GM19035 (cell line): ENCODE data around the gene HHIPL1.

Source experiments
- ATAC-seq: cut with Tn5 transposase; IDR thresholded peaks from one replicate; pipeline ENCODE4 v1.9.1; 2021; ENCODE audit not compliant: unreplicated experiment

Gene HHIPL1

DNA sequence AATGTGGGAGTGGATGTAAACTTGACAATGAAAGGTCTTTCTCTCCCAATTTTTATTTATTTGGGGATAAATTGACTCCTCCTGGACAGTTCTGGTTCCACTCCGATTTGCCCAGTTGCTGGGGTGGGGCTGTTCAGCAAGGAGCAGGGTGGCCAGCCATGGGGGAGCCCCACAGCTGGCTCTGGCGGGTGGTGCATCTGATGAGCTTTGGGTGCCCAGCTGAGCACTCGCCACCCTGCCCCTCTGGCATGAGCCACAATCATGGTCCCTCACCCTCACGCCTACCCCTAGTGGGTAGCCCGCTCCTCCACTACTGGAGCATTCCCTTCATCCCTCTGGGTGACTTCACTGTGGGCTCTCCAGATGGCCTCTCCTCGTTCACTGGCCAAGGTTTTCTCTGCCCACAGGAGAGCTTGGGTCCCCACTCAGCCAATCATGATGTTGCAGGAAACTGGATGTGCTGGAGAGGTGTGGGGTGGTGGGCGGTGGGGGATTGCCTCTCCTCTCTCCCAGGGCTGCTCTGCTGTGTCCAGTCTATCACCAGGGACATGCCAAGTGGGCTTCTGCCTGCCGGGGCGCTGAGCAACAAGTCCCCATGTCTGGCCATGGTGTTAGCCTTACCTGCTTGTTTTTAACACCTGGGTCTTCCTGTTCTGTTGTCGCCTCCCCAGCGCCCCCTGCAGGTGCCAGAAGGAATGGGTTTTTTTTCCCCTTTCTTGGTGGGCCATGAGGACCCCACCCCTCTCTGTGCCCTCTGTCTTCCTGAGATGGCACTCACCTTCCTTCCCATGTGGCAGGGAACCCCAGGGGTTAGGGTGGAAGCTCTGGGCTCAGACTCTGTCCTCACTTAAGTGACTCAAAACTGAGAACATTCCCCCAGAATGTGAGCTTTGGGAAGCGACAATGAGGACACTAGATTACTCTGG is 42.6 kb downstream of the HHIPL1 start:
- ATAC-seq, result no peak

DNA sequence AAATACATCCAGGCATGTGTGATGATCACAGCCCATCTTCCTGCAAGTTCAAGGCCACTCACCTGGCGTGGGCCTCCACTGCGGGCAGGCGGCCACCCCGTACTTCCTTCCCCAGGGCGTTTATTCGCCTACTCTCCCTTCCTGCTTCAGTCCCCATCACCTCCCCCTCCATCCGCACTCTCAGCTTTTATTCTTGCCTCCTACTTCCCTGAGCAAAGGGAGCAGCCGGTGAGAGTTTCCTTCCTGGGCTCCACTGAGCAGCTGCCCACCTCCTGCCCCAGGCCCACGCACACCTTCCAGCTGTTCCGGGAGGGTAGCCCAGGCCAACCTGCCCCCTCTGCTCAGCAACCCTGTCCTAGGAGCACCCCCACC is 43.3 kb downstream of the HHIPL1 start:
- no peak for ATAC-seq

DNA sequence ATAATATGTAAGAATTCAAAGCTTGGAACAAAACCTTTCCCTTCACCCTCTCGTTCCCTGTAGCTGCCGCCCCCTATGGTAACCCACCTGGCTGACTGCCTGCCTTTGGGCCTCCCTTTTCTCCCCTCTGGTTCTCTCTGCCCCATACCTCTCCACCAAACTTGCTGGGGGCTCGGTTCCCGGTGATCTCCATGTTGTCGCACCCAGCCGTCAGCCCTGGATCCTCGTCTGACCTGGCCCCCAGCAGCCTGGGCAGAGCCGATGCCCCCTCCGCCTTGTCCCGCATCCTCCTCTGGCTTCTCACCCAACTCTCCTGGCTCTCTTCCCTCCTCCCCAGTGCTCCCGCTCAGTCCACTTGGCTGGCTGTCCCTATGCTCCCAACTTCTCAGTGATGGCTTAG is 43.7 kb downstream of the HHIPL1 start:
- no peak for ATAC-seq

DNA sequence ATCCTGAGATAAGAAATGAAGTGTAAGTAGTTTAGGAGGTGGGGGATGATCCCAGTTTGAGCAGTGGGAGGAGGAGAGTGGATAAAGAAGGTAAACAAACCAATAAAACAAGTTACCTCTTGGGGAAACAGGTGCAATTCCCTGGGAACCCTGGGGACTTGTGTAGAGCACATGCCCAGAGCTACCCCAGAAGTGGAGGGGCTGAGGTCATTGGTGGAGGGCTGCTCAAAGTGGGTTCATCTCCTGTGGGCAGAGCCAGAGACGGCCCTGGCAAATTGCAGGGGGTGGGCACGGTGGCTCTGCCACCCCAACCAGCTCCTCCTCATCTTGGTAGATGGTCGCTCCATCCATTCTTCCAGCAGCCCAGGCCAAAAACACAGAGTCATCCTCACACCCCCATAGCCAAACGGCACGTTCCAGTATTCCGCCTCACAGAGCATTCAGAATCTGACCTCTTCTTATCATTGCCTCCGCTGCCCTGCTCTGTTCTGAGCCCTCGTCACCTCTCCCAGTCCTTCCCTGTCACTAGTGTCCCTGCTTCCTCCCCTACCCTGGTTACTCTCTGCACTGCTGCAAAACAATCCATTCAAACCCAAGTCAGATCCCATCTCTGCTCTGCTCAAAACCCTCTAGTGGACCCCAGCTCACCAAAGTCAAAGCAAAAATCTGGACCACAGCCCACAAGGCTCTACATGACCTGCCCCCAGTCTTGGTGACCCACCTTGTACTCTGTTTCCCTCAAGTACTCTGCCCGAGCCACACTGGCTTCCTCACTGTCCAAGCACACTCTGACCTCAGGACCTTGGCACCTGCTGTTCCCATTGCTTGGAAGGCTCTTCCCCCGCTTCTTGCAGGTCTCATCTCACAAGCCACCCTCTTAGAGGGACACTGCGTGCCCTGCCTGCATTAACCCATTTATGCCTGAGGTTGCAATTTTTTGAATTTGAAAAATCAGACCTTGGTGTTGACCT is 44.6 kb downstream of the HHIPL1 start:
- ATAC-seq, result no peak

DNA sequence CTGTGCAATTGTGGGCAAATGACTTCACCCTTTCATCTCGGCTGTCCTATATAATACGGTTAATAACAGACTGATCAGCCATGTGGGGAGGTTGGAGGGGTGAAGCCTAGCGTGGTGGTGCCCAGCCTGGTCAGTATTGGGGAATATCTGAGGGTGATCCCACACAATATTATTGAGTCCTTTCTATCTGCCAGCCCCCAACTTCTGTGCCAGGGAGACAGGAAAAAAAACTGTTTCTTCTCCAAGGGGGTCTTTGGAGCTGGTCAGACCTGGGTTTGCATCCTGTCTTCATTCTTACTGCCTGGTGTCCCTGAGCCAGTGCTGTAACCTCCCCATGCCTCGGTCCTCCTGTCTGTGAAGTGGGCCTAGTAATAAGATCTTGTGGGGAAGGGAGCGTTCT is 45.7 kb downstream of the HHIPL1 start:
- ATAC-seq, result no peak

DNA sequence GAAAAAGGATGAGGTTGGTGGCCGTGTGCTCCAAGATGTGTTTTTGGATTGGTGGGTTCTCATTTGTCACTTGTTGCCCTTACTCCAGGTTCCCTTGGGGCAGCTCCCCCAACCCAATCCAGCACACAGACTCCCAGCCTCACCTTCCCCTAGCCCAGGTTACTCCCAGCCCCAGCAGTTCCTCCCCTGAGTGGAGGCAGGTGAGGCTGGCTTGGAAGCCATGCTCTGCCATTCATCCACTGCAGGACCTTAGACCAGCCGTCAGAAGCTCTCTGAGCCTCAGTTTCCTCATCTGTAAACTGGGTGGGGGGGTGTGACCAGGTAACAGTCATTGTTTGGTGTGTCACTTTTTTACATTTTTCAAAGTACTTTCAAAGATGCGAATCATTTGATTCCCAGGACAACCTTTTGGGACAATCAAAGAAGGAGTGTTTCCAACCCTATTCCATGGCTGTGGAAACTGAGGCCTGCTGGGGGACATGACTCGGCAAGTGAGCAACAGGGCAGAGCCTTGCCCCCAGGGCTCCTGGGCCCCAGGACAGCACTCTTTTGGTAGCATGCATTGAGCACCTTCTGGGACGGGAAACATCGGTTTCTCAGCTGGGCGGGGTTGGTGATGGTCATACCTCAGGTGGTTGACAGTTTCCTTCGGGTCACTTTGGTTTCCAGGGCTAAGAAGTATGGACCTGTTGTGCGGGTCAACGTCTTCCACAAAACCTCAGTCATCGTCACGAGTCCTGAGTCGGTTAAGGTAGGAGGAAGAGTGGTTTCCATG is 46.4 kb downstream of the HHIPL1 start:
- ATAC-seq, result no peak

DNA sequence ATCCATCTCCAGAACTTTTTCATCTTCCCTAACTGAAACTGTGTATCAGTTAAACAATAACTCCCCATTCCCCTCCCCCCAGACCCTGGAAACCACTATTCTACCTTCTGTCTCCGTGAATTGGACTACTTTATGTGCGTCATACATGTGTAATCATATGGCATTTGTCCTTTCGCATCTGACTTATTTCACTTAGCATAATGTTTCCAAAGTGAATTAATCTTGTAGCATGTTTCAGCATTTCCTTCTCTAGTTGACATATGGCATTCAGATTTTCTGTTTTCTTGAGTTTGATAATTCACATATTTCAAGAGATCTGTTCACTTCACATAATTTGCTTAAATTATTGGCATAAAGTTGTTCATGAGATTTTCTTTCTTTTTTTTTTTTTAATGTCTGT is 49.0 kb downstream of the HHIPL1 start:
- ATAC-seq, result no peak

DNA sequence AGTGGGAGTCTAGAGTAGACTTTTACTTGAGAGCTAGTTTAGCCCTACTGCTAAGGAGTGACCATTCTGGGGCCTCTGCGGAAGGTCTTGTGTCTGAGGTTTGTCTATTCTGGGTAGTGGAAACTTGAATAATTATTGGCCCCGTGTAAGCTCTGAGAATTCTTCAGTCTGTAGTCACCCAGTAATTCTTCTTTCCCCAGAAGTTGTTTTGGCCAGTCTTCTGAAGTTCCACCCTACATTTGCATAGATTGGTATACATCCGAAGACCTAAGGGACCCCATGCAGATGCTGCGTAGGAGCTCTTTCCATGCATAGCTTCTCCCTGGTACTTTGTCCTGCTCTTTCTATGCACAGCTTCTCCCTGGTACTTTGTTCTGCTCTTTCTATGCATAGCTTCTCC is 52.0 kb downstream of the HHIPL1 start:
- no peak for ATAC-seq

DNA sequence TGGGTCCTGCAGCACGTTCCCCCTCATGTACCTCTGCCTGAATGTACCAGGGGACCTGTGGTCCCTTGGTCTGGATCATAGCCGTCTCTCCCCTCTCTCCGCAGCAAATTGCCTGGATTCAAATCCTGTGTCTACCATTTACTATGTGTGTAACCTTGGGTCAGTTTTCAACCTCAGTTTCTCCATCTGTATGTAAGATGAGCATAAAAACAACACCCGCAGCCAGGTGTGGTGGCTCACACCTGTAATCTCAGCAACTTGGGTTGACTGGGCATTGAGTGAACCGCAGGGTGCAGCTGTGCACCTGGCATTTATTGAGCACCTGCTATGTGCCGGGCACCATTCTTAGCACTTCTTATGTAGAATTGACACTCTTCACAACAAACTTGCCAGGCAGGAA is 53.3 kb downstream of the HHIPL1 start:
- ATAC-seq, result no peak

DNA sequence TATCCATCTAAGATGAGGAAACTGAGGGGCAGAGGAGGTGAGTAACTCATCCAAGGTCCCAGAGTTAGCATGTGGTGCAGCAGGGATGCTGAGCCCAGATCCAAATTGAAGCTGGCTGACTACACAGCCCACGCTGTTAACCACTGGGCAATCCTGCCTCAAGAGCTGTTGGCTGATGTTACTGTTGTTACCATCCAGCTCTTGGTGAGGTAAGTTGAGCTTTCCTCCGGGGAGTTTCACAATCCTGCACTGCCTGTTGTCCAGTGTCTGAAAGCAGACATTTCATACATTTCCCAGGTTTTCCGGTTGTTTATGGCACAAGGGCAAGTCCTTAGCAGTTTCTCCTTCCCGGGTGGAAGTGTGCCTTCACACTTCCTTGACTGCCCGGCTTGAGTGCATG is 53.7 kb downstream of the HHIPL1 start:
- ATAC-seq, result no peak

DNA sequence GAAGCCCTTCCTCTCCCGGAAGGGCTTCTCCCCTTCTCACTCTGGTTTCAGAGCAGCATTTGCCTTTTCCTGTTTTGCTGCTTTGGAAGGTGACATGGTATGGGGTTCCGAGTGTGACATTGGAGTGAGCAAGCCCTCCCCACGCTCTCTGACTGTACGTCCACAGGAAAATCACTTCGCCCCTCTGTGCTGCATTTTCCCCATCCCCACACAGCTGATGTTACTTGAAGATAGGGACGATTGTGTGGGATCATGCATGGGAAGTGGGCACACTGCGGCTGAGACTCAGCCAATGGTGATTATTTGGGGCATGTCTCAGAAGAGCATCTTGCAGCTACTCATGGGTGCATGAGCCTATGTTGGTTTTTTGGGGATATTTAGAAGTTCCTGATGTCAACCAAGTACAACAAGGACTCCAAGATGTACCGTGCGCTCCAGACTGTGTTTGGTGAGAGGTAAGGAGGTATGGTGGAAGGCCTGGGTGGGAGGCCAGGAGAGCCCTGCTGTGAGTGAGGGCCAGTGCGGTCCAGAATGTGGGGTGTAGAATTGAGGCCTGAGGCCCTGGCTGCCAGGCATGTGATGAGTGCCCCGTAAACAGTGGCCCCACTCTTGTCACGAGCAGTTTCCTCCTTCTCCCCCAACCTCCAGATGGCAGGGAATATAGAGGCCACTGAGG is 54.3 kb downstream of the HHIPL1 start:
- no peak for ATAC-seq

DNA sequence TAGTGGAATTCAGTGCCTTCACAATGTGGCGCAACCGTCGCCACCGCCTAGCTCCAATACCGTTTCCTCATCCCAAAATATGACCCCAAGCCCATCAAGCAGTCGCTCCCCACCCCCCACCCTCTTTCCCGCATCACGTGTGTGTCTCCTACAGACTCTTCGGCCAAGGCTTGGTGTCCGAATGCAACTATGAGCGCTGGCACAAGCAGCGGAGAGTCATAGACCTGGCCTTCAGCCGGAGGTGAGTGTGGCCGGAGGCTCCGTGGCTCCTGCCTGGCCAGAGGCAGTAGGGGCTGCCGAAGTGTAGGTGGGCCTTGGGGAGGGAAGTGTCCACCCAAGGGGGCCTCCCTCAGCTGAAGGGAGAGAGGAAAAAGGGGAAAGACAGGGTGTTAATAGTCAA is 54.9 kb downstream of the HHIPL1 start:
- ATAC-seq, result no peak

DNA sequence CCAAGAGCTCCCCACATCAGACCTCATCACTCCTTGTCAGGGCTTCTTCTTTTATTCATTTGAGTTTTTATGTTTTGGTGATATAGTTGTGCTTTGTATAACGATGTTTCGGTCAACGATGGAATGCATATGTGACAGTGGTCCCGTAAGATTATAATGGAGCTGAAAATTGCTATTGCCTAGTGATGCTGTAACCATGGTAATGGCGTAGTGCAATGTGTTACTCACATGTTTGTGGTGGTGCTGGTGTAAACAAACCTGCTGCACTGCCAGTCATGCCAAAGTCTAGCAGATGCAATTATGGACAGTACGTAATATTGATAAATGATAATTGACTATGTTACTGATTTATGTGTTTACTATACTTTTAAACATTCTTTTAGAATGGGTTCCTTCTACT is 55.5 kb downstream of the HHIPL1 start:
- no peak for ATAC-seq

DNA sequence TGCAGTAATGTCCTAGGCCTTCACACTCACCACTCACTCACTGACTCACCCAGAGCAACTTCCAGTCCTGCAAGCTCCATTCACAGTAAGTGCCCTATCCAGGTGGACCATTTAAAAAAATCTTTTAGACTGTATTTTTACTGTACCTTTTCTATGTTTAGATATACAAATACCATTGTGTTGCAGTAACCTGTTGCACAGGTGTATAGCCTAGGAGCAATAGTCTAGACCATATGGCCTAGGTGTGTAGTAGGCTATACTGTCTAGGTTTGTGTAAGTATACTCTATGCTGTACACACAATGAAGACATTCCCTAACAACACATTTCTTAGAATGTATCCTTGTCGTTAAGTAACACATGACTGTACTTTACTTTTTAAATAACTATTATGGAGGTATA is 56.3 kb downstream of the HHIPL1 start:
- no peak for ATAC-seq

DNA sequence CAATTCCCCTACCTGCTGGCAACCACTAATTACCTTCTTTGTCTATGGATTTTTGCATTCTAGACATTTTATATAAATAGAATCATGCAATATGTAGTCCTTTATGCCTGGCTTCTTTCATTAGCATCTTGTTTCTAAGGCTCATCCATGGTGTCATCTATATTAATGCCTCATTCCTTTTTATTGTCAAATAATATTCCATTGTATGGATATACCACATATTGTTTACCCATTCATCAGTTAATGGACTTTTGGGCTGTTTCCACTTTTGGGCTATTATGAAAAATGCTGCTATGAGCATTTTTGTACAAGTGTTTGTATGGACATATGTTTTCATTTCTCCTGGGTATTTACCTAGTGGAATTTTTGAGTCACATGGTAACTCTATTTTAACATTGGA is 57.2 kb downstream of the HHIPL1 start:
- no peak for ATAC-seq

DNA sequence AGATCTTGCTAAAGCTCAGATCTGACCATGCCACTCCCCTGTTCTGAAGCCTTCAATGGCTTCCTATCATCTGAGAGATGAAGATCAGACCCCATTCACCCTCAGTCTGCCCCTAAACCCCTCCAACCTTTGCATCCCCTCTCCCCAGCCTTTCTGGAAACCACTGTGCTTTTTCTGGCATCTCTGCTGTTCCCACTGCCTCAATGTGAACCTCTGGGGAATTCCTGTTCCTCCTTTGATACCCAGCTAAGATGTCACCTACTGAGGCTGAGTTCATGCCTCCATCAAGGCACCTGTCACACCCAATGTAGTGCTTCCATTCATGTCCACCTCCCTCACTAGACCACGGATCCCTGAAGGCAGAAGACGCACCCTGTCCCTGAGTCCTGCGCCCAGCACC is 58.5 kb downstream of the HHIPL1 start:
- ATAC-seq, result no peak

DNA sequence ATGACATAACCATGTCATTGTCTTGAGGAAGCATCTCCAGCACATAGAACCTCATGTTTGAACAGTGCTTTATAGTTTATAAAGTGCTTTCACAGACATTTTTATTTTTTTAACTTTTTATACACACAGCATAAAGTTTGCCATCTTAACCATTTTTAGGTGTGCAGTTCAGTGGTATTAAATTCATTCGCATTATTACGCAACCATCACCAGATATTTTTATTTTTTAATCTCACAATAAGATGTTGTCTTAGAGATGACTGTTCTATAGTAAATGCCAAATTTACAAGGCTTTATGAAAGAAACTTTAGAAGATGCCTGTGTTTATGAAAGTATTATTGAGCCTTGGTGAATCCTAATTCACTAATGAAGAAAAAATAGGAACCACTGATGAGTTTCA is 59.1 kb downstream of the HHIPL1 start:
- no peak for ATAC-seq

DNA sequence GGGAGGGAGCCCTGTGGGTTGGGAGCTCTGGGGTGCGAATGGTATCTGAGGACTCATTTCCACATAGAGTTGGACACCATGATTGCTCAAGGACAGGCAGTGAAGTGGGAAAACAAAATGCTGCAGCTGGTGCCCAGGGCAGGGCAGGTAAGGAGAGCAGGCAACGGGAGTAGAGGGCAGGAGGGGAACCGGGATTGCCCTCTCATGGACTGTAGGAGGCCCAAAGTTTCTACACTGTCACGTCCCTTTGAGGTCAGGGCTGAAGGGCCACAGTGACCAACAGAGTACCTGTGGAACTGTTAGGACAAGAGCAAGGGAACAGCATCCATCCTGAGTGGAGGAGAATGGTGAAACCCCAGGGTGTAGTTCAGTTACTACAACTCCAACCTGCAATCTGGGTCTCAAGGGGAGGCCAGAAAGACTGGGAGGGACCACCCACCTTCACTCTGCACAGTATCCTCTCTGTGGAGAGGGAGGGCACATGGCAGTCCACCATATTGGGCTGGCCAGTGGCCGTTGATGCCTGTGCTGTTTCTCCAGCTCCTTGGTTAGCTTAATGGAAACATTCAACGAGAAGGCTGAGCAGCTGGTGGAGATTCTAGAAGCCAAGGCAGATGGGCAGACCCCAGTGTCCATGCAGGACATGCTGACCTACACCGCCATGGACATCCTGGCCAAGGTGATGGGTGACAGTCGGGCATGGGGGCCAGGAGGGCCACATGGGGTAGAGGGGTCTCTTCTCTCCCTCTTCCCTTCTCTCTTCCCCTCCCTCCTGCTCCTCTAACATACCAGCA is 61.4 kb downstream of the HHIPL1 start:
- ATAC-seq, result no peak

DNA sequence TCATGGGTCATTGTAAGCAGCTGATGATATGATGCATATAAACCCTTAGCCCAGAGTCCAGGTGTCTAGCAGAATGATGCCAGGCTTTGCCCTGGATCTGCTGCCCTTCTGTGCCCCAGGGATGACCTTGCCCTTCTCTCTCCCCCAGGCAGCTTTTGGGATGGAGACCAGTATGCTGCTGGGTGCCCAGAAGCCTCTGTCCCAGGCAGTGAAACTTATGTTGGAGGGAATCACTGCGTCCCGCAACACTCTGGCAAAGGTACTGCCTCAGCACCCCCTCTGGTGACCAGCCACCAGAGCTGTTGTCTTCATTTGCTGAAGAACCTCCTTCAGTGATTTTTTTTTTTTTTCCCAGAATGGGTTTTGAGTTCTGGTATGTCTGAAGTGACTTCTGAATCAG is 62.5 kb downstream of the HHIPL1 start:
- no peak for ATAC-seq

DNA sequence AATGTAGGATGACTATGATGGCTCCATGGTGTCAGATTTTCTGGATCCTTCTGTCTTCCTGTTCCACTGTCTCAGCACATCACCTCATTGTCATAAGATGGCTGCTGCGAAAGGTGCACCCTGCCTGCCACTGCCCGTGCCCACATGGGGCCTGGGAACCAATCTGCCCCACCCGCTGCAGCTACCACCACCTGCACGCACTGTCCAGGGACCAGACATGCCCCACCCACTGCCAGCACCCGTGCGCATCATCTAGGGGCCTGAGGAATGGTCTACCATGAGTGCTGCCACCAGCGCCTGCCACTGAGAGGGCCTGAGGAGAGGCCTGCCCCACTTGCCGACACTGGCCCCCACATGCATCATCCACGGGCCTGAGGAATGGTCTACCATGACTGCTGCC is 63.0 kb downstream of the HHIPL1 start:
- no peak for ATAC-seq
